ENCODE measurements around the gene MYL6. TPM values are rescaled to one million over a fixed set of nuclear protein-coding genes. Genes with fewer than 3 reads are reported as not detected.

The MYL6 gene
- polyA plus RNA-seq, 1 donor from 2014 or later: 3,234 TPM

DNA sequence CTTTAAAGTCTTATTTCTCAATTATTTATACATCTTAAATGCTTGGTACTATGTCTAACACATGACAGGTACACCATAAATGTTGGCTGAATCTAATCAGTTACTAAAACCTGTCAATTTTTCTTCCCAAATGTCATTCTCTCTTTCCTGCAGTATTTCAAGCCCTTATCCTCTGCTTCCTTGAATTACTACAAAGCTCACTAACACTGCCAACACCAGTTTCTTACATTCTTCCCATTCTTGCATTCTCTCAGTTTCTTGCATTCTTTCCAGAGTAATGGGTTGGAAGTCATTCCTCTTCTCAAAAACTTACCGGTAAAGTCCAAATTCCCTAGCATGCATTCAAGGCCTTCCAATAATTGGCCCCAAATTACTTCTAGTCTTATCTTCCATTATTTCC lies 40.7 kb downstream of the MYL6 start:
- Histone ChIP-seq H3K79me2 (replicated peaks; ENCODE audit: insufficient read depth, low read length) (no peaks in the 10 kb centered on the region), H3F3A (ENCODE audit: insufficient read depth, low read length, poor library complexity, severe bottlenecking) (no peaks in the 10 kb centered on the region), H2AFZ (ENCODE audit: low read depth, low read length) (no peak overlapping the region), H3K4me2 (ENCODE audit: low read length) (no peak overlapping the region), H3K9me3 (ENCODE audit: low read length) (no peaks in the 10 kb centered on the region), H4K20me1 (ENCODE audit: insufficient read depth) (no peaks in the 10 kb centered on the region), H3K27me3 (ENCODE audit: insufficient read depth, low read depth, low read length) (no peaks in the 10 kb centered on the region), H3K36me3 (ENCODE audit: insufficient read depth, low read length) (no peaks in the 10 kb centered on the region), H3K9ac (ENCODE audit: low read length) (no peak overlapping the region), H3K4me3 (ENCODE audit: low read length) (no peak overlapping the region), H3K9me2 (ENCODE audit: insufficient read depth, low read length) (no peaks in the 10 kb centered on the region), H3K27ac (ENCODE audit: low read length) (no peak overlapping the region)
- TF ChIP-seq RAD21 (conservative IDR thresholded peaks at IDR 0.05): no peak
- no peak for TF ChIP-seq MXI1 (conservative IDR thresholded peaks at IDR 0.05; ENCODE audit: poor library complexity, severe bottlenecking)
- no peak for TF ChIP-seq EZH2 (IDR thresholded peaks at IDR 0.05; ENCODE audit: borderline replicate concordance, insufficient read depth, low read length, poor library complexity, severe bottlenecking)
- TF ChIP-seq CTCF (IDR thresholded peaks at IDR 0.05; ENCODE audit: poor library complexity, severe bottlenecking): no peak
- TF ChIP-seq, protein P1, sequence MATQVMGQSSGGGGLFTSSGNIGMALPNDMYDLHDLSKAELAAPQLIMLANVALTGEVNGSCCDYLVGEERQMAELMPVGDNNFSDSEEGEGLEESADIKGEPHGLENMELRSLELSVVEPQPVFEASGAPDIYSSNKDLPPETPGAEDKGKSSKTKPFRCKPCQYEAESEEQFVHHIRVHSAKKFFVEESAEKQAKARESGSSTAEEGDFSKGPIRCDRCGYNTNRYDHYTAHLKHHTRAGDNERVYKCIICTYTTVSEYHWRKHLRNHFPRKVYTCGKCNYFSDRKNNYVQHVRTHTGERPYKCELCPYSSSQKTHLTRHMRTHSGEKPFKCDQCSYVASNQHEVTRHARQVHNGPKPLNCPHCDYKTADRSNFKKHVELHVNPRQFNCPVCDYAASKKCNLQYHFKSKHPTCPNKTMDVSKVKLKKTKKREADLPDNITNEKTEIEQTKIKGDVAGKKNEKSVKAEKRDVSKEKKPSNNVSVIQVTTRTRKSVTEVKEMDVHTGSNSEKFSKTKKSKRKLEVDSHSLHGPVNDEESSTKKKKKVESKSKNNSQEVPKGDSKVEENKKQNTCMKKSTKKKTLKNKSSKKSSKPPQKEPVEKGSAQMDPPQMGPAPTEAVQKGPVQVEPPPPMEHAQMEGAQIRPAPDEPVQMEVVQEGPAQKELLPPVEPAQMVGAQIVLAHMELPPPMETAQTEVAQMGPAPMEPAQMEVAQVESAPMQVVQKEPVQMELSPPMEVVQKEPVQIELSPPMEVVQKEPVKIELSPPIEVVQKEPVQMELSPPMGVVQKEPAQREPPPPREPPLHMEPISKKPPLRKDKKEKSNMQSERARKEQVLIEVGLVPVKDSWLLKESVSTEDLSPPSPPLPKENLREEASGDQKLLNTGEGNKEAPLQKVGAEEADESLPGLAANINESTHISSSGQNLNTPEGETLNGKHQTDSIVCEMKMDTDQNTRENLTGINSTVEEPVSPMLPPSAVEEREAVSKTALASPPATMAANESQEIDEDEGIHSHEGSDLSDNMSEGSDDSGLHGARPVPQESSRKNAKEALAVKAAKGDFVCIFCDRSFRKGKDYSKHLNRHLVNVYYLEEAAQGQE (IDR thresholded peaks at IDR 0.05; ENCODE audit: borderline replicate concordance): no peak

GRCh38 chr12:56202366-56202765 lies 44.2 kb downstream of the MYL6 start:
- Histone ChIP-seq H3K79me2 (replicated peaks; ENCODE audit: insufficient read depth, low read length) (no peaks in the 10 kb centered on the region), H3K4me3 (ENCODE audit: low read length) (no peak overlapping the region), H3K27me3 (ENCODE audit: insufficient read depth, low read depth, low read length) (no peaks in the 10 kb centered on the region), H3K9ac (ENCODE audit: low read length) (no peak overlapping the region), H3F3A (ENCODE audit: insufficient read depth, low read length, poor library complexity, severe bottlenecking) (no peaks in the 10 kb centered on the region), H3K4me2 (ENCODE audit: low read length) (no peak overlapping the region), H4K20me1 (ENCODE audit: insufficient read depth) (no peaks in the 10 kb centered on the region), H3K36me3 (ENCODE audit: insufficient read depth, low read length) (peaks cover 6% of the 10 kb centered on the region), H3K27ac (ENCODE audit: low read length) (no peak overlapping the region), H2AFZ (ENCODE audit: low read depth, low read length) (no peak overlapping the region), H3K9me3 (ENCODE audit: low read length) (no peaks in the 10 kb centered on the region), H3K9me2 (ENCODE audit: insufficient read depth, low read length) (no peaks in the 10 kb centered on the region)
- no peak for TF ChIP-seq POLR2AphosphoS5 (IDR thresholded peaks at IDR 0.05)
- TF ChIP-seq SMC3 (conservative IDR thresholded peaks at IDR 0.05; ENCODE audit: poor library complexity): no peak
- TF ChIP-seq, protein P1 (IDR thresholded peaks at IDR 0.05; ENCODE audit: borderline replicate concordance): no peak
- TF ChIP-seq EZH2 (IDR thresholded peaks at IDR 0.05; ENCODE audit: borderline replicate concordance, insufficient read depth, low read length, poor library complexity, severe bottlenecking): no peak
- no peak for TF ChIP-seq CTCF (IDR thresholded peaks at IDR 0.05; ENCODE audit: poor library complexity, severe bottlenecking)
- TF ChIP-seq MXI1 (conservative IDR thresholded peaks at IDR 0.05; ENCODE audit: poor library complexity, severe bottlenecking): no peak
- TF ChIP-seq EP300 (conservative IDR thresholded peaks at IDR 0.05; ENCODE audit: poor library complexity, severe bottlenecking): no peak
- TF ChIP-seq RAD21 (conservative IDR thresholded peaks at IDR 0.05): no peak
- no peak for TF ChIP-seq TAF1 (IDR thresholded peaks at IDR 0.05; ENCODE audit: low read depth)
